ENCODE results near the gene GGA1.
"Not testable (repeated sequence)": the region's sequence is repeated elsewhere in the genome, so short reads cannot be mapped to it uniquely, and the experiment has no call there.

Gene GGA1

DNA sequence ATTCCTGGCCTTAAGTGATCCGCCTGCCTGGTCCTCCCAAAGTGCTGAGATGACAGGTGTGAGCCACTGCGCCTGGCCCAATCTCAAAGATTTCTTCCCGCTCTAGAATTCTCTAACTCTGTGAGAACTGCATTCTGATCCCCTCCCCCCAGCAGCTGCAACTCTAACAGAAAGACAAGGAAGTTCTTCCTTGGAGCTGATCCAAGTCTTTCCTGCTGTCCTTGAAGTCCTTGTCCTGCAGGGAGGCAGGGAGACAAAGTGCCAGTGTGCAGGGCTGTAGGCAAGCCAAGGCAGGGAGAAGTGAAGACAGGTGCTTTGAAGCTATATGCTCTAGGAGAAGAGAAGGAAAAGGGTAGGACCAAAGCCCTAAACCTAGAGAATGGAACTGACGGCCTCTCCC lies 9.5 kb upstream of the GGA1 start:
- no peaks in the 10 kb centered on the region for H3K36me3 ChIP-seq (replicated peaks)
- H3K27ac ChIP-seq = no peak overlapping the region
- H3K27me3 ChIP-seq (replicated peaks) = no peaks in the 10 kb centered on the region
- TF ChIP-seq, protein P1, sequence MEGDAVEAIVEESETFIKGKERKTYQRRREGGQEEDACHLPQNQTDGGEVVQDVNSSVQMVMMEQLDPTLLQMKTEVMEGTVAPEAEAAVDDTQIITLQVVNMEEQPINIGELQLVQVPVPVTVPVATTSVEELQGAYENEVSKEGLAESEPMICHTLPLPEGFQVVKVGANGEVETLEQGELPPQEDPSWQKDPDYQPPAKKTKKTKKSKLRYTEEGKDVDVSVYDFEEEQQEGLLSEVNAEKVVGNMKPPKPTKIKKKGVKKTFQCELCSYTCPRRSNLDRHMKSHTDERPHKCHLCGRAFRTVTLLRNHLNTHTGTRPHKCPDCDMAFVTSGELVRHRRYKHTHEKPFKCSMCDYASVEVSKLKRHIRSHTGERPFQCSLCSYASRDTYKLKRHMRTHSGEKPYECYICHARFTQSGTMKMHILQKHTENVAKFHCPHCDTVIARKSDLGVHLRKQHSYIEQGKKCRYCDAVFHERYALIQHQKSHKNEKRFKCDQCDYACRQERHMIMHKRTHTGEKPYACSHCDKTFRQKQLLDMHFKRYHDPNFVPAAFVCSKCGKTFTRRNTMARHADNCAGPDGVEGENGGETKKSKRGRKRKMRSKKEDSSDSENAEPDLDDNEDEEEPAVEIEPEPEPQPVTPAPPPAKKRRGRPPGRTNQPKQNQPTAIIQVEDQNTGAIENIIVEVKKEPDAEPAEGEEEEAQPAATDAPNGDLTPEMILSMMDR (IDR thresholded peaks at IDR 0.05; ENCODE audit: low read depth, low read length, missing control alignments) = no peak
- in situ Hi-C loops (cut with HindIII; ENCODE audit: low pct_ligation_motif_present, low sequenced_read_pairs) = no loop called here
- no peak overlapping the region for H3K4me3 ChIP-seq (ENCODE audit: low read depth, low read length)
- no peak for DNase-seq

DNA sequence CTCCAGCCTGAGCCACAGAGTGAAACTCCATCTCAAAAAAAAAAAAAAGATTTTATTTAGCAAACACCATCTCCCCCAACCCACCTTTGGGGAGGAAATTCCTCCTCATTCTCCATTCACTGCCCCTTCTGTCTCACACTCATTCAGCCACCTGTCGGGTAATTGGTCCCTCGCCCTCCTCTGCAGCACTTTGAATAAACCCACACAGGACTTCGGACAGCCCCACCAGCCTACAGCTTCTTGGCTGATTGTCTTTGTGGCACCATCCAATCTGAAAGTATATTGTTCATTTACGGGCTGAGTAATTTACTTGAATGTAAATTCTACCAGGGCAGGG lies 7.5 kb upstream of the GGA1 start:
- no peaks in the 10 kb centered on the region for H3K27me3 ChIP-seq (replicated peaks)
- H3K4me3 ChIP-seq (ENCODE audit: low read depth, low read length) = no peak overlapping the region
- no peak for DNase-seq
- in situ Hi-C loops (cut with HindIII; ENCODE audit: low pct_ligation_motif_present, low sequenced_read_pairs) = no loop called here
- TF ChIP-seq, protein P1 (IDR thresholded peaks at IDR 0.05; ENCODE audit: low read depth, low read length, missing control alignments) = no peak
- no peaks in the 10 kb centered on the region for H3K36me3 ChIP-seq (replicated peaks)
- H3K27ac ChIP-seq = no peak overlapping the region

DNA sequence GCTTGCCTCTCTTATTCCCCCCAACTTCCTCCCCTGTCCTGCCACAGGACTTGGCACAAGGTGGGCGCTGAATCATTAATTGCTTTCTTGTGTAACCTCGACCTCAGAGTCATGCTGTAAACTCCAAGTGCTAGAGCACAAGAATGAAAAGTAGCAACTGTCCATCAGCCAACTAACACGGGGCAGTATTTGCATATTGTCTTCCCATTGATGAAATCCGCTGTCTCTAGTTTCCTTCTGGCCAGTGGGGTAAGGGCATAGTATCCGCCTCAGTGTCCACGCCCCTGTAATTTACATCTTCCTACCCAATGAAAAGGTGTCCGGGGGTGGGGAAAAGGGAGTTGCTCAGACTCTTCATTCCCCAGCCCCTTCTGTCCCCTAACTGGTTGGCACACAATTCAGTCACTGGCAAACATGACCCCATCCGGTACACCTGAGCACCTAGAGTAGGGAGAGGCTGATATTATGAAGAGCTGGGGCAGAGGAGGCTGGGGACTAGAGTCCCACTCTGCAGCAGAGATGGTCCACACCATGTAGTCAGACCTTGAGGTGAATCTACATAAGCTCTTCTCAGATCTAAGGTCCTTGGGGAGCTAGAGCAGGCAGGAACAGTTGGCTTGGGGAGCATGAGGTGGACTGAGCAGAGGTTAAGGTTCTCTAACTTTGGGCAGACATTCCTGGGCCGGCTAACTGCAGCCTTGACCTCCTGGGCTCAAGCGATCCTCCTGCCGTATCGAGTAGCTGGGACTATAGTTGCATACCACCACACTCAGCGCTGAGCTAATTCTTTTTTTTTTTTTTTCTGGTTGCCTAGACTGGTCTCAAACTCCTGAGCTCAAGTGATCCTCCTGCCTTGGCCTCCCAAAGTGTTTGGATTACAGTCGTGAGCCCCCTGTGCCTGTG lies 6.8 kb upstream of the GGA1 start:
- Histone ChIP-seq H3K36me3 (replicated peaks) (no peaks in the 10 kb centered on the region), H3K27me3 (replicated peaks) (no peaks in the 10 kb centered on the region), H3K27ac (no peak overlapping the region), H3K4me3 (ENCODE audit: low read depth, low read length) (no peak overlapping the region)
- in situ Hi-C loops (cut with HindIII; ENCODE audit: low pct_ligation_motif_present, low sequenced_read_pairs) = no loop called here
- DNase-seq = peak; percentile 16
- TF ChIP-seq, protein P1 (IDR thresholded peaks at IDR 0.05; ENCODE audit: low read depth, low read length, missing control alignments) = no peak

DNA sequence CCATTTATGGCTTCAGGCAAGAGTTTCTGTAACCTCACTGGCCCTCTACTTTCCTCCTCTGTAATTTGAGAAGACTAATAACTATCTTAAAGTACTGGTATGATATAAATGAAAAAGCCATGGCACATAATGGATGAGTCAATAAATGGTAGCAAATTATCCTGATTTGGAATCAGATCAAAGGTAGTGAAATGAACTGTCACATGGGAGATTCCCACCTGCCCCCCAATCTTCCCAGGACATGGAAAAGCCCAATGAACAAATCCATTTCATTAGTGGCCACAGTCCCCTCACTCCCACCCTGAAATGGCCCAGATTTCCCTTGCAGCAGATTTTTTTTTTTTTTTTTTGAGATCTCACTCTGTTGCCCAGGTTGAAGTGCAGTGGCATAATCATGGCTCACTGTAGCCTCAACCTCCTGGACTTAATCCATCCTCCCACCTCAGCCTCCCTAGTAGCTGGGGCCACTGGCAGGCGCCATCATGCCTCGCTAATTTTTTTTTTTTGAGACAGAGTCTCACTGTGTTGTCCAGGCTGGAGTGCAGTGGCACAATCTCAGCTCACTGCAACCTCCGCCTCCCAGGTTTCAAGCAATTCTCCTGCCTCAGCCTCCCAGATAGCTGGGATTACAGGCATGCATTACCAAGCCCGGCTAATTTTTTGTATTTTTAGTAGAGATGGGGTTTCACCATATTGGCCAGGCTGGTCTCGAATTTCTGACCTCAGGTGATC lies 5.9 kb upstream of the GGA1 start:
- DNase-seq; H3K4me3 ChIP-seq (ENCODE audit: low read depth, low read length); in situ Hi-C loops (cut with HindIII; ENCODE audit: low pct_ligation_motif_present, low sequenced_read_pairs); H3K27ac ChIP-seq; H3K27me3 ChIP-seq (replicated peaks); H3K36me3 ChIP-seq (replicated peaks): not testable (repeated sequence)

DNA sequence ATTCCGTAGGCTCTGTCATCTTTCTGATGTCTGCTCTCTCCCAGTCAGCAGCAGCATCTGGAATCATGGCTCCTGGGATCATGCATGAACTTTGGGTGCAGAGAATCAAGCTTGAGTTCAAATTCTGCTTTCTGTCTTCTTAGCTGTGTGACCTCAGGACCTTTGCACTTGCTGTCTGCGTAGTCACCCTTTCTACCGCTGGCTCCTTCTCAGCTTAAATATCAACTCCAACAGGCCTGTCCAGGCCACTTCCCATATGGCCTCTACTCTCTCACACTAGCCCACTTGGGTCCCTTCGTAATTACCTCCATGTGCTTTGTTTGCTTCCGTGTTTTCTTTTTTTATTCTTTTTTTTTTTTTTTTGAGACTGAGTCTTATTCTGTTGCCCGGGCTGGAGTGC lies 4.6 kb upstream of the GGA1 start:
- Histone ChIP-seq H3K27ac (no peak overlapping the region), H3K36me3 (replicated peaks) (no peaks in the 10 kb centered on the region), H3K4me3 (ENCODE audit: low read depth, low read length) (no peak overlapping the region), H3K27me3 (replicated peaks) (no peaks in the 10 kb centered on the region)
- TF ChIP-seq, protein P1 (IDR thresholded peaks at IDR 0.05; ENCODE audit: low read depth, low read length, missing control alignments) = no peak
- in situ Hi-C loops (cut with HindIII; ENCODE audit: low pct_ligation_motif_present, low sequenced_read_pairs) = no loop called here
- no peak for DNase-seq

DNA sequence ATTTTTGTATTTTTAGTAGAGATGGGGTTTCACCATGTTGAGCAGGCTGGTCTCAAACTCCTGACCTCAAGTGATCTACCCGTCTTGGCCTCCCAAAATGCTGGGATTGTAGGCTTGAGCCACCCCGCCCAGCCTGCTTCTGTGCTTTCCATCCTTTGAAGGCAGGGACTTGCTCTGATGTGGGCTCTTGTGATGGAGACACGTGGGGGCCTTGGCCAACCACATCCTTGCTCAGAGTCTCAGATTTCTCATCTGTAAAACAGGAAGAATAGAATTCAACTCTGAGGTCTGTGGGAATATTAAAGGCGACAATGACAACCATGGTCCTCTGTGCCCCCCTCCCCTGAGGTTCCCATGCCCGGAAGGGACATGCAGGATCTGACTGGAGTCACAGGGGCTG lies 3.8 kb upstream of the GGA1 start:
- Histone ChIP-seq H3K36me3 (replicated peaks) (no peaks in the 10 kb centered on the region), H3K27ac (no peak overlapping the region), H3K4me3 (ENCODE audit: low read depth, low read length) (no peak overlapping the region), H3K27me3 (replicated peaks) (no peaks in the 10 kb centered on the region)
- DNase-seq = no peak
- in situ Hi-C loops (cut with HindIII; ENCODE audit: low pct_ligation_motif_present, low sequenced_read_pairs) = no loop called here
- TF ChIP-seq, protein P1 (IDR thresholded peaks at IDR 0.05; ENCODE audit: low read depth, low read length, missing control alignments) = no peak
